GDM1 (cell line): ENCODE results near the gene CACNB2.

Source experiments
- DNase-seq: peaks from one replicate; lab custom pipeline; 2025; lab: John Stamatoyannopoulos, UW

The CACNB2 gene

DNA sequence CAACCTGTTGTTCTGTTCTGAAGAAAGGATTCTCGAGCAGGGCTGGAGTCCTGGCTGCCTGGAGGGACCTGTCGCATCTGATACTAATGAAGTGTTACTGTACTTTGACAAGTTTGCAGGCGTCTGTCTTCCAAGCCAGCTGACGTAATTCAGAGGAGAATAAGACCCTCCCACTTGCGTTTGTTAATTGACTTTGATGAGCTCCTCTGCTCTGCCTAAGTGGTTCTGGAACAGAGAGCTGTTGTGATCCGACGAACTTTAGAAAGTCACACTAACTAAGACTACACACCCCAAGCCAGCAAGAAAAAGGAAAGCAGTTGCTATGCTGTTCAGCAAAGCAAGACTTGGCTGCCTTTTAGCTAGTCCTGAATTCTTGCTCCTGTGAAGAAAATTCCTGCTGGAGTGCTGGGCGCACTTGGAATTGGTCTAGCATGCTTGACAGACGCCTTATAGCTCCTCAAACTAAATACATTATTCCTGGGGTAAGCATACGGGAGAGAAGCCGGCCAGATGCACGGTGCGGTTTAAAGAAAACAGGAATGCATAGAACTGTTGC lies 200.3 kb downstream of the CACNB2 start:
- no peak for DNase-seq

DNA sequence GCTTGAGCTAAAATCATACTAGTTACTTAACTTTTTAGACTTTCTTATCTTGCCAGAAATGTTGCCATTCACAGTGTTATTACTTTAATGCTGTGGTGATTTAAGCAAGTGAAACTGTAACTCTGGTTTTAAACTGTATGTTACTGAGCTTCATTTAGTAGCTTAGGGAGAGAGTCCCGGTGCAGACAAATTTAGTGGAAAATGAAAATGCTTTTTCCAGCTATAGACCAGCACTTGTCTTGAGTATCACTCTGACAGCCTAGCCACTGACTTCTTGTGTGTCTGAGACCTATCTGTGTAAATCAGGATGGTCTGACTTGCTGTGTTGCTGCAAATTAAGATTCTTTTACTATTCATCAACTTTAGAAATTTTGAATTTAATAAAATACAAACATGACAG lies 200.8 kb downstream of the CACNB2 start:
- DNase-seq: no peak

DNA sequence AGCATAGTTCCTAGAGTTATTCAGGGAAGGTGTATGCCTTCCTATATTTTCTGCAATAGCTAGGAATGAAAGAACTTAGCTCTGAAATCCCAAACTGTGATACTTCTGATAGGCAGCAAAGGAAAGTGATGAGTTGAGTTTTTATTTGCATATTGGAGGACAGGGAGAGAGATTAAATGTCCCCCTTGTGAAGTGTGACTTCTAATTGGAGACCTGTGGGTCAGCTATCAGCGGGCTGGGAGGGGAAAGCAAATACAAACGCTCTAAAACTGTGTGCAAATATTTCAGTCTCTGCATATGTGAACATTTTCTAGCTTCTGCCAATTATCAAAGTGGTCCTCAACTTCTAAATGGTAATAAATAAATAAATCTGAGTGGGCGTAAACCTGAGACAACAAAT lies 203.3 kb downstream of the CACNB2 start:
- DNase-seq: no peak

DNA sequence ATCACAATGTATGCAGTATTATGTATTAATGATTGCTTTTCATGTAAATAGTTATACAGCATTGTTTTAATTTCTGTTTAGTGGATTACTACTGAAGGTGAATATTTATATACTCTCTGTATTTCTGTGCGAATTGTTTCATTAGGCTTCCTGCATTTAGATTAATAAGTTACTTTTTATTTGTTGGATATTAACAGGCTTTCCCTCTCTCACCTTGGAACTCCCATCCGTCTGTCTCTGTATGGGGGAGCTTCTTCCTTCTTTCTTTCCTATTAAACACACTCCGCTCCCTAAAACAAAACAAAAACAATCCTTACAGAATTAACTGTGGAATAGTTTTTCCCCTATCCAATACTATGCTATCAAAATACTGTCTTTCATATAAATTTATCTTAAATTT lies 205.1 kb downstream of the CACNB2 start:
- no peak for DNase-seq

DNA sequence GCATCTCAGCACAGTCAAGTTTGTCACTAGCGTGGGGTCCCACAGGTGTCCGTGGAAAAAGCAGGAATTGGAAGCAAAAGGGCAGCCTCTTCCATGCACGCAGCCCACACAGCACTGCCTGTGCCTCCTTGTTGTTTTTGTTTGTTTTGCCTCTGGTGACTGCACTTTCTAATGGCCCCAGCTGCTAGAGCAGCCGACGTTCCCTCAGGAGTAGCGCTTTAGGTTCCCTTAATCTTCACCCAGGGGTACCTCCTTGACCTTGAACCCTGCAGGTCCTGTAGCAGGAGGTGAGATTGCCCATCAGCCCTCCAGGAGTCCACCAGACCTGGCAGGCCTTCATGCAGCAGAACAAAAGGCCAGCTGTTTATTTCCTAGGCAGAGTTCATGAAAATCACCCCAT lies 210.1 kb downstream of the CACNB2 start:
- DNase-seq: no peak

DNA sequence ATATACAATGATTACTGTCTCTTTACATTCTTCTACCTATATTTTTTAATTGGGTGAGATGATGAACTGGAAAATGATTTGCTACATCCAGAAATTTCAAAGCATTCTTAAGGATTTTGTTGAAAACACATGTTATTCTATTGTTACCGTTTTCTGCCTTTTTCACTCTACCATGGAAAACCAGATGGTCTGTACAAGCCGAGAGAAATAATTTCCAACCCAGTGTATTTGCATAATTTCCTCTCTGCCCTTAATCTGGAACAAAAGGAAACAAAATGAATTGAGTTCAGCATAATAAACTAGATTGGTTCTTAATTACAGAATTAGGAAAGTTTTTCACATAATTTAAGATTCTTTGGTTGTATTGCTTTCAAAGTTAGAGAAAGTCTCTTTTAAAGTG lies 211.2 kb downstream of the CACNB2 start:
- no peak for DNase-seq

DNA sequence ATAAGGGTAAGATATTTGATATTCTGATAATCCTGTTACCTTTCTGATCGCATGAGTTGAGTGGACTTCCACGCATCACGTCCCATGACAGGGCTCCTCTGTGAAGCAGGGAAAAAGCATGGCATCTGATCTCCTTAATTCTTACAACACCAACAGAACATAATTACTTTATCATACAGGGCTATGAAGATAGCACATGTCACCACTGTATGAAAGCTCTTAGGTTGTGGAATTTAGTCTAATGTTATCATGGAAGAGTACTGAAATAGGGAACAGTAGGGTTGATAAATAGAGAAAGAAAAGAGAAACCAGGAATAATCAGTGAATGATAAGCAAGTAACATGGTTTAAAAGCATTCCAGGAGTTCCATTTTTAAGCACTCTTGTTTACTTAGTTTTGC lies 212.0 kb downstream of the CACNB2 start:
- DNase-seq: no peak

DNA sequence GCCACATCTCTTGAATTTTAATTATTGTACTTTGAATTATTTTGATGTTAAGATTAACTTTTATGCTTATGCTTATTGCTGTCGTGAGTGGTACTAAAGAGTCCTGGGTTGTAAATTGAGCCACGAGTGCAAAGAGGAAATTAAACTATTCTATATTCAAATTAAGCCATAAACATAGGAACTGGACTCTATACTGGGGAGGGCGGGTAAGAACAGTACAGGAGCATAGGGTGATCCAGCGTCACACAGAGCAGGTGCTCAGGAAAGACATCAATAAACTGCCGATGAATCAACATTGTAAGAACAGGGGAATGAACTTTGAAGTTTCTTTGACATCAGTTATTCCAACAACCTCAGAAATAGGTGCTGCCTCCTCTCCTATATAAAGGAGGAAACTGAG lies 219.6 kb downstream of the CACNB2 start:
- DNase-seq: no peak

DNA sequence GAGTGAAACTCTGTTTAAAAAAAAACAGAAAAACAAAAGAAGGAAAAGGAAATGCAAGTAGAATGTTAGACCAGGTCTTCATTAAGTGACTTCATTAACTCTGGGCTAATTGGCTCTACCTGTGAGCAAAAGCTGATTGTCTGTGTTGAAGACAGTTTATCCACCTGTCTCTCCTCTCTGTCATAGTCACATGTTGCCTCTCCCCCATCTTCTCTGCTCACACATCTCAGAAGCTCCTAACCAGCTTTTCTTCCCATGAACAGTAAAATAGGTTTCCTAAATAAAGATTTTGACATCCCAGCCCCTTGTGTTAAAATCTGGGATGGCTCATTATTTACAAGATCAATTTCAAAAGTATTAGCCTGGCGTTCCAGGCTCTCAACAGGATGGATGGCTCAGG lies 222.7 kb downstream of the CACNB2 start:
- no peak for DNase-seq

DNA sequence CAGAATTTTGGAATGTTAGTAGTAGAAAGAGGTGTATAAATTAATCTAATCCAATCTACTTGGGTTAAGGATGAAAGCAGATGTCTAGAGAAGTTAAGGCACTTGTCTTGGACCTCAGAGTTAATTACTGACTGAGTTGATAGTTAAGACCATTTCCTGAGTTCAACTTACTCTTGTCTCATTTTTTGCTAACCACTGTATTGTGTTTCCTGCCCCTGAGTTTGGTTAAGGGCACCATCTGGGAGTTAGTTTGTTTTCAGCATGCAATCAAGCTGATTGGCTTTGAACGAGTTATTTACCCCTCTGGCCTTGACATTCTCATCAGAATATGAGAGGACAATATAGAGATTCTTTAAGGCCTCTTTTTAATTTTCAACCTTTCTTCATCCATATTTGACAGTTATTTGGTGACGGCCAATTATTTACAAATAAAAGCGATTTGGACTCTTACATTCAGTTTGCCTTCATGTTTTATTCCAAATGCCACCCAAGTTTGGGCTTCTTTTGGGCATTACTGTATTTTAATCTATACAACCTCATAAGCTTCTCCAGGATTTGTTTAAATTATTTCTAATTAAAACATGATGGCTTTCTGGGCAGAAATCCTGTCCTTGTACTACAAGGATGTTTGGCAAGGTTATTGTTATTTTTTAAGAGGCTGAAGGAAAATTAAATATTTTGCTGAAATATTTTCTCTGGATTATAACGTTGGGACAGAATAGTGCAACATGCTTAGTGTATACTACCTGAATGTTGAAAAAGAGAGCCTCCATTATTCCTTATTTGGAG lies 225.0 kb downstream of the CACNB2 start:
- no peak for DNase-seq

DNA sequence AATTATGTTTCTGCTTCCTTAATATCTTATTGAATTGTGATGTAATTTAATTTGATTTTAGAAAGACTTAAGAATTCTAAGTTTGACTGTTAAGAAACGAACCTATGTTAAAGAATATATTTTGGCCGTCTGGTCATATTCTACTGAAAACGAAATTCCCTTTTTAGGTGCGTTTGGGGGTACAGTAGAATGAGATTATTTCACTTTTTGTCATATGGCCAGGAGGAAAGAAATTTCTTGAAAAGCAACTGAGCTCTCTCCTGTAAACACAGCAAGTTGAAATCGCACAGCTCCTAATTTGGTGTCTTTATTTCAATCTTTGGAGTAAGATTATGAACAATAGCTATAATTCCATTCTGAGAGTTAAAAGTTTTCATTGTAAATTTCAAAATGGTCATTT lies 227.6 kb downstream of the CACNB2 start:
- no peak for DNase-seq

DNA sequence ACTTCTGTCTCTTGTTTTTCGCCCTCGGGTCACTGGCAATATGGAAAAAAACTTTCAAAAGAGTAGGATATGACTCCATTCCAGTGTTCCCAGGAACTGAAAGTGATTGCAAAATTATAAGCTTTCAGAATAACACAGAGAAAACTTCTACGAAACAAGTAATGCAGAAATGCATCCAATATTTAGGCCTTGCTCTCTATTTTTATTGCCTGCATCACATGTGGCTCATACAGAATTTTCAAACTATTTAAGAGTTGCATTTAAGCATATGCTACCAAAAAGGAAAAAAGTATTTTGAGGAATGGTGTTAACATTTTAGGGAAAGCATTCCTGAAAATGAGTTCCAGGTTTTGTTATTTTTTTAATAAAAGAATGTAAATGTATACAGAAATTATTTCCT lies 228.0 kb downstream of the CACNB2 start:
- DNase-seq: no peak

DNA sequence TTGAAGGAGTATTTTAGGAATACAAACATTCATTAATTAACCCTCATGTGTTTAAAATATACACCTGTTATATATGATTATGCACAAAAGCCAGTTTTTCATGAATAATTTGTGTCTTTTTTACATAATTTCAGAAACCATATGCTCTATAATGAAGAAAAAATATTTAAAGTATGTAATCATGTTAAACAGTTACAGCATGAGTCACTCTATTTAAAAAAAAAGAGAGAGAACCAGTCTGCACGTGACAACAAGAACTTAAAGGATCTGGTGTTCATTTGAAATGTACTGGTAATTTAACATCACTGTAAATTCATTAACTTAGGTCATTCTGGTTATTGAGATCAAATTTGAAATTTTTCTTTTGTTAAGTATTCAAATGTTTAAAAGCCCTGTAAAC lies 228.5 kb downstream of the CACNB2 start:
- no peak for DNase-seq

DNA sequence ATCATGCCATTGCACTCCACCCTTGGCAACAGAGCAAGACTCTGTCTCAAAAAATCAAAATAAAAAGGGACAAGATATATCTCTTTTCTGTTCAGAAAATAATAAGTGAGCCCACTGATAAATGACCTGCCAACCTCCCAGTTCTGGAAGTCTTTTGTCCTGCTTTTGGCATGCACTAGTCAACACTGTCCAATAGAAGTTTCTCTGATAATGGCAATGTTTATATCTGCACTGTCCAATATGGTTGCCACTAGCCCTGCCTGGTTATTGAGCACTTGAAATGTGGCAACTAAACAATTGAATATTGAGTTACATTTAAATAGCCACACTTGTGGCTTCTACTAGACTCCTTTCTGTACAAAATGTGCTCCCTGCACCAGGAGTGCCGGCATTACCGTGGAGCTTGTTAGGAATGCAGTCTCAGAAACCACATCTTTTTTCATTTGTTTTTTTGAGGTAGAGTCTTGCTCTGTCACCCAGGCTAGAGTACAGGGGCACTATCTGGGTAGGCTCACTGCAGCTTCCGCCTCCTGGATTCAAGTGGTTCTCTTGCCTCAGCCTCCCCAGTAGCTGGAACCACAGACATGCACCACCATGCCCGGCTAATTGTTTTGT lies 229.7 kb downstream of the CACNB2 start:
- no peak for DNase-seq

DNA sequence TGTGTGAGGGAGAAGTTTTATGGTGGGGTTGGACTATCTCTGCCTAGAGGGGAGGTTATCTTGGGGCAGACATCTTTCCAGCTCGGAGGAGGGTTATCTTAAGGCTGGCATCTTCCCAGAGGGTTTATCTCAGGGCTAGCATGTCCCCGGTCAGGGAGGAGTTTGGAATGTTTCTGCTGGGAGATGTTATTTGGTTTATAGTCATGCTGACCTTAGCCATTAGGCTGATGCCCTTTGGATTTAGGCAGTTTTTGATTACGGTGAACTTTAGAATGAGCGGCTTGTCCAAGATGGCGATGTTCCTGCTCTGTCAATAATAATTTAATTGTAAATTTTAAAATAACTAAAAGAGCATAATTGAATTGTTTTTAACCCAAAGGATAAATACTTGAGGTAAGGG lies 236.4 kb downstream of the CACNB2 start:
- no peak for DNase-seq

DNA sequence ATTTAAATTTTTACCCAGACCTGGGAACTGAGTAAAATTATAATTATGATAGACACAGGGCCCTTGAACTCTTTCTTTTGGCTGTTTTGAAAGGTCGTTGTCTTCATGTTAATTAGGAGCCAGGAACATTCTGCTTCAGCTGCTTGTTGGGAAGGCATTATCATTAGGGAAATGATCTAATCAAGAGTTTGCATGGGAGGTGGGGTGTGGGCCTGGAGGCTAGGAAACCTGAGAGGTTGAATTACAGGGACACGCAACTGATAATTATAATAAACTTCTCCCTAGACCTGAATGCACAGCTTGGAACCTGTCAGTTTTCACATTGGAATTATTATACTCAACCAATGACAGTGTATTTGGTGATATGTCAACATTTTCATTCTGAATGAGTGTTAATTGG lies 237.7 kb downstream of the CACNB2 start:
- no peak for DNase-seq

DNA sequence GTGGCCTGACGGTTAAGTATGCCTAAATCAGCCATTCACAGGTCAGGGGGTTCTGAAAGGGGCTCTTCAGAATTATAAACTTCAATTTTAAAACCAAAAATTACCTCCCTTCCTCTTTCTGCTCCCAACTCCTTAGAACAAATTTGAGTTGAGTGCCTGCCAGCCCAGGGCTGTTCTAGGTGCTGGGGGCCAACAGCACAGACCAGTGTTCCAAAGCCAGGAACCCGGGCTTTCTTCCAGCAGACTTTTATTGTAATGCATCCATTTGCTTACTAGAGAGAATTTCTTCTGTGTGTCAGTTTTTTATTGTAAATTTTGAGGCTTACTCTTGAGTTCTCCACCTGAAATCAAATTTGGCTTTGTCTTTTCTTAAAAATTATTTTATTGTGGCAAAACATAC lies 238.5 kb downstream of the CACNB2 start:
- DNase-seq: no peak

DNA sequence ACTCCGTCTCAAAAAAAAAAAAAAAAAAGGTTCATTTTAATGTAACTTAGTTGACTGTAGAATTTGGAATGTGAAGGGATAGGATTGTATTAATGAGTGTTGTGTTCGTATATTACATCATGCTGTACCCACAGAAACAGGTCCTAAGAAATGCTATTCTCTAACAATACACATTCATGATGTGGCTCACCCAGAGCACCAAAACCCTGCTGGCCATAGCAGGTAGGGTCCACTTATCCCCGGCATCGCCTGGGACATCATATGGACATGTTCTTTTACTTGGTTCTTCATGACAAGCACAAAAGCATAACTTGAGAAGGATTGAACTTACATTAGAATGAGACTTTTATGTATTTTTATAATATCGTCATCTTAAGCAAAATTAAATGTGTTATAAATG lies 241.5 kb downstream of the CACNB2 start:
- DNase-seq: no peak

DNA sequence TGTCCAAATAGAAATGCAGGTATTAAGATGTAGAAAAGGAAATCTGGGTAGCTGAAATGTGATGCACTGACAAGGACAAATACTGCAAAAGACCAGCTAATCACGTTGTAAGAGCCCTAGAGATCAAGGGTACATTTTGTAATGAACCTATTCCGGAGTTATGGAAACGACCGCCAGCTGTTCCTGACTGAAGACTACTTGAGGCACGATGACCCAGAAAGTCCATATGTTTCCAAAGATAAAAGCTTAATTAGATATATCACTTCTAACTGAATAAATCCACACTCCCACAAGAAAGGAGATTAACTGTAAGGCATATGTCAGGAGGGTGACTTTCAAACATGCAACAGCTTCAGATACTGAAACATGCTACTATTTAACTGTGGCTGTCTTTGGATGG lies 257.7 kb downstream of the CACNB2 start:
- no peak for DNase-seq

DNA sequence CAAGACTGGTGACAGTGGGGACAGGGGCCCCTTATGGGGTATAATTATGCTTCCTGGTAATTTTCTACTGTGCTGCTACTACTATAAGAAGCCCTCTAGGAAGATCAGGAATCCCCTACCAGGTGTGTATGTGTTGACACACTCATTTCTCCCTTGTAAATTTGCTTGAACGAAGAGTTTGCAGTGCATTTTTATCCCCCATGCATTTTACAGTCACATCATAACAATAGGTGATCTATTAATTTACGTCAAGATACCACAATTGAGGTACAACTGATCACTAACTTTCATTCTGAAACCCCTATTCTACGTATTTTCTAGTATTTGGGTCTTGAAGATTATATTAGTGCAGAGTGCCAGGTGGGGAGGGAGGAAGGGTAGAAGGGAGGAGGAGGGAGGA lies 258.9 kb downstream of the CACNB2 start:
- DNase-seq: no peak

DNA sequence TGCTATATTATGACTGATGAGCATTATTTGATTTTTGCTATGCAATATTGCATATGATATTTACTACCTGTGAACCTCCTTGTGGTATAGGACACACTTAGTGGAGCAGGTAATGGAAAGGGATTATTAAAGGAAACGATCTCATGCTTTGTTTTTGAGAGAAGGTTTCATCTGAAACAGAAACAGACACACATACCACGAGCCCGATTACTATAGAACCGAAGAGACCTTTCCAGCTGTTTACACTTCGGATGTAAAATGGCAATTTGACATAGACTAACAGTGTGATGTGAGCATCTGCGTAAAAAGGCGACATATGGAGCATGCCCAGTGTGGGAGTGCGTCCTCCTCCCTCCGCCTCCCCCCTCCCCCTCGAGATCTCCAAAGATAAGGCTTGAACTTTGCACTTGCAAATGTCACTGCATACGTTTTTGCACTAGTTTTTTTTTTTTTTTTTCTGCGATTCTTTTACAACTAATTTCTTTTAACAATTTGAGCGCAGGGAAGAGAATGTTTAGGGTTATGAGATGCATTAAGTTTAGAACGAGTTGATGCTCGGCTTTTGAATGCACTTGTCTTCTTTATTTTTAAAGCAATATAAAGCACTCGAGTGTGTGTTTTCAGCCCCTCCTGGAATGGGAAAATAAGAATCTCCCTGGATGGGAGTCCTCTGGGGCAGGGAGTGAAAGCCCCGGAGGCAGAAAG lies 260.1 kb downstream of the CACNB2 start:
- no peak for DNase-seq

DNA sequence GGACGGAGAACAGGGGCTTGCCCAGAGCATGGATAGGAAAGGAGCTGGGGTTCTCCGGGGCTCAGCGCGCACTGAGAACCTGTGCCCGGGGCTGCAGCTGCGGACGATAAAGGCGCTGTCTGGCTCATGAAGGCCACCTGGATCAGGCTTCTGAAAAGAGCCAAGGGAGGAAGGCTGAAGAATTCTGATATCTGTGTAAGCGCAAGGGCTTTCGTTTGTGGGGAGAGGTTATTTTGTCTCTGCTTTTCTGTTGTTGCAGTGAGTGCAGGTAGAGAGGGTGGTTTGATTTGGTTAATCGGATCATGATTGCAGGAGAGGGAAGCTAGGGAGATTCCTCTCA lies 260.7 kb downstream of the CACNB2 start:
- DNase-seq: no peak
